Measurements from ENCODE around the gene SYNE1.

Gene SYNE1

GRCh38 chr6:152233547-152234320 is 403.4 kb downstream of the SYNE1 start:
- no peak for DNase-seq (ENCODE audit: low read depth)

- DNase-seq (ENCODE audit: low read depth), result no peak
Measured at GRCh38 chr6:152232501-152233151, 404.5 kb downstream of the SYNE1 start.

- DNase-seq (ENCODE audit: low read depth), result no peak
Measured at GRCh38 chr6:152229330-152229729, 407.8 kb downstream of the SYNE1 start.

GRCh38 chr6:152226119-152226518 is 411.0 kb downstream of the SYNE1 start:
- no peak for DNase-seq (ENCODE audit: low read depth)

- DNase-seq (ENCODE audit: low read depth), result no peak
Measured at GRCh38 chr6:152225241-152225934, 411.8 kb downstream of the SYNE1 start.

- DNase-seq (ENCODE audit: low read depth), result no peak
Measured at GRCh38 chr6:152223636-152224035, 413.5 kb downstream of the SYNE1 start.

- no peak for DNase-seq (ENCODE audit: low read depth)
Measured at GRCh38 chr6:152221806-152222628, 415.1 kb downstream of the SYNE1 start.

- DNase-seq (ENCODE audit: low read depth), result no peak
Measured at GRCh38 chr6:152220786-152221185, 416.4 kb downstream of the SYNE1 start.

- DNase-seq (ENCODE audit: low read depth), result no peak
Measured at GRCh38 chr6:152218887-152219286, 418.3 kb downstream of the SYNE1 start.

GRCh38 chr6:152212437-152212836 is 424.7 kb downstream of the SYNE1 start:
- no peak for DNase-seq (ENCODE audit: low read depth)

GRCh38 chr6:152209211-152209610 is 428.0 kb downstream of the SYNE1 start:
- DNase-seq (ENCODE audit: low read depth), result no peak

GRCh38 chr6:152207915-152208714 is 429.0 kb downstream of the SYNE1 start:
- no peak for DNase-seq (ENCODE audit: low read depth)

- DNase-seq (ENCODE audit: low read depth), result no peak
Measured at GRCh38 chr6:152206072-152206818, 430.9 kb downstream of the SYNE1 start.

- no peak for DNase-seq (ENCODE audit: low read depth)
Measured at GRCh38 chr6:152204591-152204990, 432.6 kb downstream of the SYNE1 start.

- DNase-seq (ENCODE audit: low read depth), result no peak
Measured at GRCh38 chr6:152201120-152201519, 436.0 kb downstream of the SYNE1 start.

- no peak for DNase-seq (ENCODE audit: low read depth)
Measured at GRCh38 chr6:152195896-152196295, 441.3 kb downstream of the SYNE1 start.

GRCh38 chr6:152189736-152190135 is 447.4 kb downstream of the SYNE1 start:
- no peak for DNase-seq (ENCODE audit: low read depth)

- no peak for DNase-seq (ENCODE audit: low read depth)
Measured at GRCh38 chr6:152188011-152188410, 449.2 kb downstream of the SYNE1 start.

GRCh38 chr6:152186840-152187239 is 450.3 kb downstream of the SYNE1 start:
- DNase-seq (ENCODE audit: low read depth), result no peak

GRCh38 chr6:152184917-152185574 is 452.1 kb downstream of the SYNE1 start:
- no peak for DNase-seq (ENCODE audit: low read depth)
